IMR-90 (cell line): ENCODE data around the gene PRR33.

Source experiments
- CTCF ChIP-seq: conservative IDR thresholded peaks from 2 replicates; pipeline ENCODE4 v1.5.1; 2012; ENCODE audit warnings: mild to moderate bottlenecking, low read depth, low read length, improper control_type of control experiment
- POLR2A ChIP-seq: IDR thresholded peaks from 2 replicates; pipeline ENCODE4 v1.6.1; 2012; ENCODE audit warnings: mild to moderate bottlenecking, low read depth, low read length
- RCOR1 ChIP-seq: IDR thresholded peaks from 2 replicates; pipeline ENCODE4 v1.6.1; 2012; ENCODE audit warnings: mild to moderate bottlenecking, low read length, improper control_type of control experiment; ENCODE audit not compliant: insufficient replicate concordance

GRCh38 chr11:1937616-1938342, 46.1 kb upstream of the PRR33 start:
- TF ChIP-seq POLR2A (no peak), CTCF (no peak), RCOR1 (no peak)
